NCI-H524 treated with DMSO at 0.1 percent for 48 hours (cell line): Measurements from ENCODE around the gene REV3L.

Source experiments
- DNase-seq: peaks from one replicate; lab custom pipeline; 2025; lab: John Stamatoyannopoulos, UW

REV3L gene

DNA sequence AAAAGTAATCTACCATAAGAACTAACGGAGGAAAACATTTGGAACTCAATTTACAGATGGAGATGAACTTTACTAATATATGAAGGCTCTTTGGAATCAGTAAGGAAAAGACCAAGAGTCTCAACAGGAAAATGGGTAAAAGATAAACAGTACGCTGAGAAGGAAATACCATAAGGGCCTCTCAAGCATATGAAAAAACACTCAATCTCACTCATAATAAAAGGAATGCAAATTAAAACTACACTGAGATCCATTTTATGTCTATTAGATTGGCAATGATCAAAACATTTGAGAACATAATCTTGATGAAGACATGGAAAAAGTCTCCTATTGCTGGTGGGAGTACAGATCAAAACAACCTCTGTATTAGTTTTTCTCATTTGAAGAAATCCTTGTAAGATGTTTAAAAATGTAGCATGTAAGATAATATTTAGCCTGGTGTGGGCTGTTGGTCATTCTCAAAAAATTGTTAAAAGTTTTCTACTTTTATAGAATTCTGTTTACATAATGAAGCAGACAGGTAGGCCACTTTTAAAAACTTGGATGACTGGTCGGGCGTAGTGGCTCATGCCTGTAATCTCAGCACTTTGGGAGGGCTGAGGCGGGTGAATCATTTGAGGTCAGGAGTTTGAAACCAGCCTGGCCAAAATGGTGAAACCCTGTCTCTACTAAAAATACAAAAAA is 14.5 kb downstream of the REV3L start:
- no peak for DNase-seq

DNA sequence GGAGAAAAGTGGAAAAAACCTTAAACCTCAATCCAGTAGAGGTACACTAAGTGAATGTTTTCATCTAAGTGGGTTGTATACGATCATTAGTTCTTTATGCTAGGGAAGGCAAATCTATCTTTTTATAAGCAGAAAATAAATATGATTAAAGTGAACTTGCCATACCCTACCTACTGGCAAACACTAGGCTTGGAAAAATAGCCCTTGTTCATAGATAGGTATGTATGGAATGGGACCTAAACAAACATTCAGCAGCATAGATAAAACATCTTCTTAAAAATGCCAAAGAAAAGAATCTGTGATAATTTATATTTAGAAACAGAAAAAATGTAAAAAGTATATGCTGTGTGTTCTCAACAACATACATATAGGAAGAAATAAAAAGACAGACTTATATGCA is 18.8 kb downstream of the REV3L start:
- no peak for DNase-seq

DNA sequence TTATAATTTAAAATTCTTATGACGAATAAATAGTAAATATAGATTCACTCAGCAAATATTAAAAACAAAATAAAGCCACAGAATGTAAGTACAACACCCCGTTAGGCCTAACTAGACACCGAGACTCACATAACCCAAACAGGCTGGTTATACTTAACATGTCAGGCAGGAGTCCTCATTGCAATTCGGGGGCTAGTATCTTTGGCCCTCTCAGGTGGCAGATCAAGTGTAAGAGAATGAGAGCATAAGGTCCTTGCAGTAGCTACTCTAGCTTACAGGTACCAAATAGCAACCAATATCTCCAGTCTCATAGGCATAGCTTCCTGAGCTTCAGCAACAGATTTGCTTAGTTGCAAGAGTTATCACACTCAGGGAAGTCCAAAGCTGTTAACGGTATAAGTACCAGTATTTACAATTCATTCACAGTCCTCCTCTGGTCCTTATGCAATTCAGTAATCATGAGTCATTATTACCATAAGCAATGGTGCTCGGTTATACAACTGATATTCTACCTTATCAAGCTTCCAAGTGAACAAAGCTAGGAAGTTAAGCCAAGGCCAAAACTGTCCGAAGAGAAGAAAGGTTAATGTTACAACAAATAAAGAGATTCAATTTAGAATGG is 20.1 kb downstream of the REV3L start:
- DNase-seq, result no peak

DNA sequence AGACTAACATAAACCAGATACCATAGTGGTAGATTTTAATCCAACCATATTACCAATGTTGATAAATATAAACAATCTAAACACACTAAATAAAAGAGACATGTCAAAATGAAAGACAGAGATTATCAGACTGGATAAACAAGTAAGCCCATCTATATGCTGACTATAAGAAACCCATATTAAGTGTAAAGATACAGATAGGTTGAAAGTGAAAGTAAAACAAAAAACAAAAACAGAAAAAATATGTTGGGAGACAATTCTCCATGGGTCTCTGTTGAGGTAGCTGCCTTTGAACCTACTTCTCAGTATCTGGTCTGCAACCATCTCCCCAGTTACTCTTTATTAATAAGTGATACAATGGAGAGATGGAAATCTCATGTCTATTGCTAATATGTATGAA is 21.2 kb downstream of the REV3L start:
- DNase-seq, result no peak

DNA sequence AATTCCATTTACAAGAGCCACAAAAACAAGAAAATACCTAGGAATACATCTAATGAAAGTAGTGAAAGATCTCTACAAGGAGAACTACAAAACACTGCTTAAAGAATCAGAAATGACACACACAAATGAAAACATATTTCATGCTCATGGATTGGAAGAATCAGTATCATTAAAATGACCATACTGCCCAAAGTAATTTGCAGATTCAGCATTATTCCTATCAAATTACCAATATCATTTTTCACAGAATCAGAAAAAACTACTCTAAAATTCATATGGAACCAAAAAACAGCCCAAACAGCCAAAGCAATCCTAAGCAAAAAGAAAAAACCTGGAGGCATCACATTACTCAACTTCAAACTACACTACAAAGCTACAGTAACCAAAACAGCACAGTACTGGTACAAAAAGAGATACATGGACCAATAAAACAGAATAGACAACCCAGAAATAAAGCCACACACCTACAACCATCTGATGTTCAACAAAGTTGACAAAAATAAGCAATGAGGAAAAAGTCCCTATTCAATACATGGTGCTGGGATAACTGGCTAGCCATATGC is 24.3 kb downstream of the REV3L start:
- DNase-seq, result no peak

DNA sequence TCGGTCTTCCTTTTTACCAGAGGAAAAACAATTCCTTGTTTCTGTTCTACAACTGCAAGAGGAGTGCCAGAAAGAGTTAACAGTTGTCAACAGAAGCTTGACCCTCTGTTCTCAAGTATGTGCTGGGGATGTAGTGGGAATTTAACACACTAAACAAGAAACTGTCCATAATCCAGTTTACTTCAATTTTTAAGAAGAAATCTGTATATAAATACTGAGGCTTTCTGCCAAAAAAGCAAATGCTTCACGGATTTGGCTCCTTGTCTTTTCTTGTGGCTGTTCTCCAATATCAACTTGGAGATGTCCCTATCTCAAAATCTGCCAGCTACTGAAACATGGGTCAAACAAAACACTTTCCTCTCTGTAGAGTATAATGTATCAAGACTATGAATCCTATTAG is 26.8 kb downstream of the REV3L start:
- DNase-seq, result no peak

DNA sequence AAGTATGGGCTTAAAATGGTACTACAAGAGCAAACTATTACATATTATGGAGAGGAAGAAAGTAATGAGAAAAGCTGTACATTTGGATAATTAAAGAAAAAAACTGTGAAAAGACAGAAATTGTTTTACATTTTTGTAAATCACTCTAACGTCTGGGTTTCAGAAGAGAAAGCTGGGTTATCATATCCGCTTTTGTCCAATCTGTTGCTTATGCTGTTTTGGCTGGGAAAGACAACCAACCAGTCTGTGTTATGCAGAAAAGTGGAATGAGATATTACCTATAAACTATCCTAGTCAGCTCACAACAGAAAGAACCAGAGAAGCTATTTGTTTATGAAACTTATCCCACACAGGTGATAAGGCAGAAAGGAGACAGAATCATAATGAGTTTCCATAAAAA is 32.4 kb downstream of the REV3L start:
- DNase-seq, result no peak

DNA sequence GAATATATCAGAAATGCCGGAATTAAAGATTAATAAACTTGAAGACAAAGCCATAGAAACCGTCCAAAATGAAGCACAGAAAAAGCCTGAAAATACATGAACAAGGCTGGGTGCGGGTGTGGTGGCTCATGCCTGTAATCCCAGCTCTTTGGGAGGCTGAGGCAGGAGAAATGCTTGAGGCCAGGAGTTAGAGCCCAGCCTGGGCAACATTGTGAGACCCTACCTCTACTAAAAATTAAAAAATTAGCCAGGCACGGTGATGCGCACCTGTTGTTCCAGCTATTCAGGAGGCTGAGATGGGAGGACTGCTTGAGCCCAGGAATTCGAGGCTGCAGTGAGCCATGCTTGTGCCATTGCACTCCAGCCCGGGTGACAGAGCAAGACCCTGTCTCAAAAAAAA is 32.9 kb downstream of the REV3L start:
- DNase-seq, result no peak

DNA sequence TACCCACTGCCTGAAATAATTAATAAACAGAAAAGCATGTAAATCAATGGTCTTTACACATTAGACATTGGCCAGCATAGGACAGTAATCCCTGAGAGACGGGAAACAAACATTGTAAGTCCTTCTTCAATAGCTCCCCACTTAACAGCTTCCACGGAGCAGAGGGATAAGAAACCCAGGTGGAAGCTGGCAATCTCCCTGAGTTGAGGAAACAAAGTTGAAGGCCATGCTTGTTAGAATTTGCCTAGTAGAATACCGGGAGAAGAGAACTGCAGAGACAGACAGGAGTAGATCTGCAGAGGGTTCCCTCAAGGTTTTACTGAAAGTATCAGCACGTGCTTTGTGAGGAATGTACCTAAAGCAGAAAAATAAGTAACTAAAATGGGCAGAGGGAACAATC is 33.9 kb downstream of the REV3L start:
- no peak for DNase-seq

DNA sequence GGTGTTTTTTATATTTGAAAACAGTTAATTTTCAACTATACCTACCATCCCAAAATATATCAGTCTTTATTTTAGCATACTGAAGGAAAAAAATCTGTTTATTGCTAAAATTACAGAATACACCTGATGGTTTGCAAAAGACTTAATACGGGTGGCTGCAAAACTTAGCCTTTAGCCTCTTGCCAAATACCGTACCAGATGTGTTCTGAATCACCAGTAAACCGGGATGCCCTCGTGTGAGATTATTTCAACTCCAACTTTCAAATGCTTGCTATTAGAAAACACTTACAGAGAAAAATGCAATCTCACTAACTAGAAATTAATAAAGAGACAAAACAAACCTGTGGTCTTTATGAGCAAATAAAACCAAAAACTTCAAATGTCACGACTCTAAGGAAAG is 36.0 kb downstream of the REV3L start:
- DNase-seq, result no peak

DNA sequence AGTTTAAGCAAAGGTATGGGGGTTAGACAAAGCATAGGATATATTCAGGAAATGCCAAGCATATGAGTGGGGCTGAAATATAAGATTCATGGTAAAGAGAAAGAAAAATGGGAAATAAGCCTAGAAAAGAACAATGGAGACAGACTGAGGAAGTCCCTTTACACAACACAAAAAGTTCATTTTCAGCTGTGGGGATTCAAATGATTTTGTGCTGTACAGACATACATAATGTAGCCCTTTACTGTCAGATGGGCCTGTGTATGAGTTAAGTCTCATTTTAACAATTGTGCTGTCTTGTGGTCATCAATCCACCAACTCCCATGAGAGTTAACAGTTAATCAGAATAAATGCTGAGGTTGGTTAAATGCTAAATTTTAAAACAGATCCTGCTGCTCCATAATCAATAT is 37.2 kb downstream of the REV3L start:
- no peak for DNase-seq

DNA sequence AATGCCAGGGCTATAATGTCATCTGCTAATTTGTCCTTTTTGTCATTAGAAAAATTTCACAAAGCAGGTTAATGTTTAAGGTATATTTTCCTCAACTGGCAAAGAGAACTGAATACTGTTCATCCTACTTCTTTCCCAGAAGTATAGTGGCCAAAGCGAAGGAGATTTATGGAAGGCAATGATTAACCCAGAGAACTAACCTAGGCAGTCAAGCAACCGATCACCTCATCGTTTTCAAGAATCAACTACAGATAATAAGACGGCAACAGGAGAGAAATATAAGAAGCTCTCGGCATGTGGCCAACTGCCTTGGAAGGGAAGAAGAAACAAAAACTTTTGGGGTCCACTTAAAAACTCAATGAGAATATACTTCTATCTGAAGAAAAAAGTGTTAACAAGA is 38.2 kb downstream of the REV3L start:
- no peak for DNase-seq

DNA sequence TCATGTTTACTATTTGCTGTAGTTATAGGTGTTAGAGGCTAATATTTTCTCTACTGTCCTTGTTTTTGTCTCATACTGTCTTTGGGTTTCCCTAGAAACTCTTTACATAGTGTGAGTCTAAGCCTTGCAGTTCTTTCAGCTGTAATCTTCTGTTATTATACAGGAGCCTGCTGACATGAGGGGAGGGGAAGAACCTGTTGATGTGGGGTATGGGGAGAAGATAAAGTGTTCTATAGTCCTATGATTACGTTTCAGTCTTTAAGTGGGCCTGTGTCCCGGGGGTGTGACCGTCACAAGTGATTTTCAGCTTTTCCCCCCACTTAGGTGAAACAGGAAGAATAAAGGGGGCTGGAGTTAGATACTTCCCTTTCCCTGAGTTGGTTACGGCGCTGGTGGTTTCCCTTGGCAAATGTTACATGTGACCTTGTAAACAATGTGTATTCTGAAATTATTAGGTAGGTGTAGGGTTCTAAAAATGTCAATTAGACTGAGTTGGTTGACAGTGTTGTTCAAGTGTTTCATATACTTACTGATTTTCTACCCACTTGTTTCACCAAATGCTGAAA is 41.3 kb downstream of the REV3L start:
- DNase-seq, result no peak

DNA sequence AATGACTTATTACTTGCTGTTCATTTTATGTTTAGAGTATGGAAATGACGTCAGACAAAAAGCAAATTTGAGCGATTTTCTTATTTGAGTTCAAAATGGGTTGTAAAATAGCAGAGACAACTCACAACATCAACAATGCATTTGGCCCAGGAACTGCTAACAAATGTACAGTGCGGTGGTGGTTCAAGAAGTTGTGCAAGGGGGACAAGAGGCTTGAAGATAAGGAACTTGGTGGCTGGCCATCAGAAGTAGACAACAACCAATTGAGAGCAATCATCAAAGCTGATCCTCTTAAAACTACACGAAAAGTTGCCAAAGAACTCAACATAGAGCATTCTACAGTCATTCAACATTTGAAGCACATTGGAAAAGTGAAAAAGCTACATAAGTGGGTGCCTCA is 43.8 kb downstream of the REV3L start:
- no peak for DNase-seq

DNA sequence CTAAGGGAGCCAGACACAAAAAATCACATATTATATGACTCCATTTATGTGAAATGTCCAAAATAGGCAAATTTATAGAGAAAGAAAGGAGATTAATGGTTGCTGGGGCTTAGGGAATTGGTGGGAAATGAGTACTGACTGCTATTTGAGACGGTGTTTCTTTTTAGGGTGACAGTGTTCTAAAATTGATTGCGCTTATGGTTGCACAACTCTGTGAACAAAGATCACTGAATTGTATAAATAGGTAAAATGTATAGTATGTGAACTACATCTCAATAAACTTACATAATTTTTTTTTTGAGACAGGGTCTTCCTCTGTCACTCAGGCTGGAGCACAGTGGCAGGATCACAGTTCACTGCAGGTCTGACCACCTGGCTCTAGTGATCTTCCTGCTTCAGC is 45.4 kb downstream of the REV3L start:
- DNase-seq, result no peak

DNA sequence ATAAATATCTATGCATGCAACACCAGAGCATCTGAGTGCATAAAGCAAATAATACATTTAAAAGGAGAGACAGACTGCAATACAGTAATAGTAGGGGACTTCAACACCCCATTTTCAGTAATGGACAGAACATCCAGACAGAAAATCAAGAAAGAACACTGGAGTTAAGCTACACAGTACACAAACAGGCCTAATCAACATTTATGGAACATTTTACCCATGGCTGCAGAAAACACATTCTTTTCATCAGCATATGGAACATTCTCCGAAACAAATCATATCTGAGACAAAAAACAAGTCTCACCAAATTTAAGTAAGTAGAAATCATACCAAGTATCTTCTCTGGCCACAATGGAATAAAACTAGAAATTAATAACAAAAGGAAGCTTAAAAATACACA is 50.5 kb downstream of the REV3L start:
- DNase-seq, result no peak

DNA sequence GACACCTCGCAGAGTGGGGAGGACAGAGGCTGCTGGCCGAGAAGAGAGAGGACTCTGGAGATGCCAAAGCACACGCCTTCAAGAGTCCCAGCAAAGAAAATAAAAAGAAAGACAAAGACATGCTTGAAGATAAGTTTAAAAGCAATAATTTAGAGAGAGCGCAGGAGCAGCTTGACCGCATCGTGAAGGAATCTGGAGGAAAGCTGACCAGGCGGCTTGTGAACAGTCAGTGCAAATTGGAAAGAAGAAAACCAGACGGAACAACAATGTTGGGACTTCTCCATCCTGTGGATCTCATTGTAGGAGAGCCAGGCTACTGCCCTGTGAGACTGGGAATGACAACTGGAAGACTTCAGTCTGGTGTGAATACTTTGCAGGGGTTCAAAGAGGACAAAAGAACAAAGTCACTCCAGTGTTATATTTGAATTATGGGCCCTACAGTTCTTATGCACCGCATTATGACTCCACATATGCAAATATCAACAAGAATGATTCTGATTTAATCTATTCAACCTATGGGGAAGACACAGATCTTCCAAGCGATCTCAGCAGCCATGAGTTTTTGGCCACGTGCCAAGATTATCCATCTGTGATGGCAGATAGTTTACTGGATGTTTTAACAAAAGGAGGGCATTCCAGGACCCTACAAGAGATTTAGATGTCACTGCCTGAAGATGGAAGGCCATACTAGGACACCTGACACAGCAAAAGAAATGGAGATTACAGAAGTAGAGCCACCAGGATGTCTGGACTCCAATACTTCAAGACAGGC is 52.2 kb downstream of the REV3L start:
- DNase-seq, result no peak

DNA sequence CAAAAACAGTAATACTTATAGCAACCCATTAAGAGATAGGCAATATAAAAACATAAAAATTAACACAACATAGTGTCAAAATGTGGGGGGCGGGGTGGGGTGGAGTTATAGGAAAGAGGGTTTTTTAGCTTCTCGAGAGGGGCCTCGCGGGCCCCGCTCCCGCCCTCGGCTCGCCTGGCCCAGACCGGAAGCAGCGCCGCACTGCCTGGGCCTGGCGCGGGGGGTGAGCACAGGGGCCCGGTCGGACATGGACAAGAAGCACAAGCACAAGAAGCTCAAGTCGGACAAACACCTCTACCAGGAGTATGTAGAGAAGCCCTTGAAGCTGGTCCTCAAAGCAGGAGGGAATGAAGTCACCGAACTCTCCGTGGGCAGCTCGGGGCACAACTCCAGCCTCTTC is 53.4 kb downstream of the REV3L start:
- DNase-seq, result no peak

DNA sequence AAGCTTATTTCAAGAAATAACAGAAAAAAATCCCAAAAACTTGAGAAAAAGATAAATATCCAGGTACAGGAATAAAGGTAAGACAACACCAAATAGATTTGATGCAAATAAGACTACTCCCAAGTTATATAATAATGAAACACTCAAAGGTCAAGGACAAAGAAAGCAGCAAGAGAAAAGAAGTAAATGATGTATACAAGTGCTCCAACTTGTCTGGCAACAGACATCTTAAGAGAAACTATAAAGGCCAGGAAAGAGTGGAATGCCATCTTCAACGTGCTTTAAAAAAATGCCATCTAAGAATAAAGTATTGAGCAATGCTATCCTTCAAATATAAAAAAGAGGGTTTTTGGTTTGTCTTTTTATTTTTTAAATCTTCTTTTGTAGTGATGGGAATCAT is 54.2 kb downstream of the REV3L start:
- DNase-seq, result no peak

DNA sequence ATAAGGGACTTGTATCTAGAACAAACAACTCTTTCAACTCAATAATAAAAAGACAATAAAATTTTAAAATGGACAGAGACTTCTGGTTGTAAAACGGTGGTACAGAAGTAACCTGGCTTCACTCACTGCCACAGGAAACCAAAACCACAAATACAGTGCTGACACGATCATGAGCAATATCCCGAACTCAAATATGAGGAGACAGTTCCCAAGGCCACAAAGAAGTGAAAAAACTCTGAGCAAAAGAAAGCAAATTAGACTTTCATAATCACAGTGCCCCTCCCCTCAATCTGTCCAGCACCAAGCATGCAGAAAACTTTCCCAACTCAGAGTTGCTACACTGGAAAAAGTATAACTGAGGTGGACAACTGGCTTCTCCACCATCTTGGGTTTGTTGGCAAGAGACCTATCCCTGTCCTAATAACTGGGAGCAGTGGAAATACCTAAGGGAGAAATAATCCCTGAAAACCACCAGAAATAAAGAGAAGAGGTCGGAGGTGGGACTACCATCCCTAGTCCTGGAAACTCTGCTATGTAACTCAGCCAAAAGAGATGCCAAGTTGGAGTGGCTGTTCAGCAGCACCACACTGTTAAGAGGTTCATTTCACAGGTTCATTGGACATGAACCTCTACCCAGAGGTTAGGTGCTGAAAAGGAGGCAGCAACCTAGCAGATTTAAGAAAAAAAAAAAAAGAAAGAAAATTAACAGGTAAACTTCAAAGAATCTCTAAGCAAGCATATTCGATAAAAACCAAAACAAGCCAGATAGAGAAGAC is 55.5 kb downstream of the REV3L start:
- no peak for DNase-seq

DNA sequence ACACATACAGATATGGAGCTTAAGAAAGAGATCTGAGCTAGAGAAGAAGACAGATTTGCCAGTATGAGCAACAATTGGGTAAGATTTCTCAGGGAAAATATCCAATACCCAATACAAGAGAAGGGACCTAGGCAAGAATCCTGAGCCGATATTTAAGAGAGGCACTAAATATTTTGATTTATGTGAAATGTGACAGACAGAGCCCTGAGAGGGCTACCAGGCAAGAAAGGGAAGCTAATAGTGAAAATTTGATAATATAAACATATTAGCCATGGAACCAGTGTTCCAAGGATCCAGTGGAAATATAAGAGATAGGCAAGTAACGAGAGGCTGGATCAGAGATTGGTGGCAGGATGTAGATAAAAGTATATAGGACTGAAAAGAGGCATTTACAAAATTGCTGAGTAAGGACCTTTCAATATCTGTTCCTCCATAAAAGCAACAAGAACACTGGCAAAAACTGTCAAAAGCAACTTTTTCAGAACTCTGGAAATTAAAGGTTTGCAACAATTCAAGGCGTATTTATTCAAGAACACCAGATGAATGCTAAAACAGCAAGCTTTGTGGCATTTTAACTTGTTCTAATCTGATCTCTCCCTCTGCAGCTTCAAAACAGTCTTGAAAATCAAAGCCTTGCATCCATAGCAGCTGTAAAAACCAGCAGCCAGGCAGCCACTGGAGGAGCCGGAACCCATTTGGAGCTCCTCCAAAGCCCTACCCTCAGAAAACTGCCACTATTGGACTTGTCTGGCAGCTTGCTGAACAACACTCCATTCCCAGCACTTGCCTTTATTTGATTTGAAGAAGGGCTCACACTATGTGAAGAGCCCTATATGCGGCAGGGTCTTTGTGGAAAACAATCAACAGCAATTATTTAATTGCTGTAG is 58.8 kb downstream of the REV3L start:
- DNase-seq, result no peak
